HG03196 (cell line): ENCODE results near the gene C19orf25.
"Not testable (repeated sequence)": the region's sequence is repeated elsewhere in the genome, so short reads cannot be mapped to it uniquely, and the experiment has no call there.

Experiments used
- ATAC-seq: cut with Tn5 transposase; IDR thresholded peaks from one replicate; pipeline ENCODE4 v1.9.1; 2021; ENCODE audit not compliant: unreplicated experiment

The C19orf25 gene

DNA sequence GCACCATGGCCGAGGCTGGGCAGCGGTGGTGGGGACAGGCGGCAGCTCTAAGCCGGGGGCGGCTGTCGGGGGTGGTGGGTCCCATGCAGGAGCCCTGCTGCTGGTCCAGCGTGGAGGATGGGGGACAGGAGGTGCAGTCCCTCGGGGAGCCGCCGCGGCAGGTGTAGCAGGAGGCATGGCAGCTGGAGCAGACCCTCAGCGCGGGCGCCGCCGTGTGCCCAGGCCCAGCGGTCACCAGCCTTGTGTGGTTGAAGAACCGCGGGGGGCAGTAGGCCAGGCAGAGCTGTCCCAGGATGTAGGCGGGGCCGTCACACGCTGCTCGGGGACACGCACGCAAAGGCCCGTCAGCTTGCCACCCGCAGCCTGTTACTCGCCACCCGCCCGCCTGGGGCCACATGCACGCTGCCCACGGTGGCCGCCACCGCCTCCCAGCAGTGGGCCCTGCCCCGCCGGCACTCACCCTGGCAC is 2.9 kb upstream of the C19orf25 start:
- ATAC-seq: no peak

DNA sequence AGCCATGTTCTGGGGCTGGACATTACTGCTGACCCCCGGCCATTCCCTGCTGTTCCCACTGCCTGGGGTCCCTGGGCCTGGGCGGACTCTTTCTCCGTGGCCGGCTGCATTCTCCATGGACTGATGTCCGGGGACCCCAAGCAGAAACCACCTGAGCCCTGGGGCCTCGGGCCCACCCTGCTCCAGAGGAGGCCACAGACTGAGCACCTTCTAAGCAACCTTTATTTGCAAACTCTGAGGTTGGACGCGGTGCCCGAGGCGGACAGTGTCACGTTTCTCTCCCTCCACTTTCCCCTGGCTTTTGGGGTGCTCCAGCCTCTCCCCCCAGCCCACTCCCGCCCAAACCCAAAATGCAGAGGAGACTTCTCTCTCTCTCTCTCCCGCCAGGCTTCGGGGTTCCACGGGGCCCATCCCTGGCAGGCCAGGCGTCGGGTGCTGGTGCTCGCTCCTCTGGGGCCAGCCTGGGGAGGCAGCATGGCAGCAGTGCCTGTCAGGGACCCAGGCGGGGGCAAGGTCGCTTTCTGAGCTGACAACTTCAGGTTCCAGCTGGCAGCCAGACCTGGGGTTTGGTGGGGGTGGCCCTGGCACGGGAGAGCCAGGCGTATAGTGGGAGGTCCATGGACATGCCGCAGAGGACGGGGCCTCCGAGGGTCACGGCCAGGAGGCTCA is 2.3 kb upstream of the C19orf25 start:
- ATAC-seq: no peak

DNA sequence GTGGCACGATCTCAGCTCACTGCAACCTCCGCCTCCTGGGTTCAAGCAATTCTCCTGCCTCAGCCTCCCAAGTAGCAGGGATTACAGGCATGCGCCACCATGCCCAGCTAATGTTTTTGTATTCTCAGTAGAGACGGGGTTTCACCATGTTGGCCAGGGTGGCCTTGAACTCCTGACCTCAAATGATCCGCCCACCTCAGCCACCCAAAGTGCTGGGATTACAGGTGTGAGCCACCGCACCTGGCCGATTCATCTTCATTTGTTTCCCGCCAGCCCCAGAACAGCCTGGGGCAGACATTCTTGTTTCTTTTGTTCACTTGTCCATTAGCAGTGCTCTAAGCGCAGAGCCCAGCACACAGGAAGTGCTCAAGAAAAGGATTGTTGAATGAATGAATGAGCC is 2.0 kb downstream of the C19orf25 start:
- not testable (repeated sequence) for ATAC-seq

DNA sequence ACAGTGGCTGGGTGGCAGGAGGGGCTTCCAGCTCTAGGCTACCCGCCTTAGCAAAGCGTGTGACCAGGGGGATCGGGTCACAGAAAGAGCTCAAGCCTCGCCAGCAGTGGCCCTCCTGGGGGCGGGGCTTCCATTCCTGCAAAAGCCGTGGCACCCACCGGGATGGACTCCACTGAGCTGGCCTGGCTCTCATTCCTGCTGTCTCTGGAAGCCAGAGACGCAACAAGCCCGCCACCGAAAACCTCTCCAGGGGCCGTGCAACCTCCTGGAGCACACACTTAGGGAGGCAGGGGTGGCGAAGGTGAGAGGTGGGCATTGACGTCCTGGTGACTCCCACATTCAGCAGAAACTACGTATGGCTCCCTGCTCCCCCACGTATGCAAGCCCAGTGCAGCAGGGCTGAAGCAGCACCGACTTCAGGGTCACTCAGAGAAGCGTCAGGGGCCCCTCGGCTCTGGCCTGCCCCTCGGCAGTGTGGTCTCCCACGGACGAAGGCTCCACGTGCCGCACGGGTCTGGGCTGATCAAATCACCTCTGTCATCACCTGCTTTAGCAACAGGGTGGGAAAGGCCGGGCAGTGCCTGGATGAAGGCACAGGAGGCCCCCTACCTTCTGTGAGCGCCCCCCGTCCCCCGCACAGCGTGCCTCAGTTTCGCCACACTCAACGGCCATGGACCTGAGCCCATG is 3.1 kb downstream of the C19orf25 start:
- no peak for ATAC-seq

DNA sequence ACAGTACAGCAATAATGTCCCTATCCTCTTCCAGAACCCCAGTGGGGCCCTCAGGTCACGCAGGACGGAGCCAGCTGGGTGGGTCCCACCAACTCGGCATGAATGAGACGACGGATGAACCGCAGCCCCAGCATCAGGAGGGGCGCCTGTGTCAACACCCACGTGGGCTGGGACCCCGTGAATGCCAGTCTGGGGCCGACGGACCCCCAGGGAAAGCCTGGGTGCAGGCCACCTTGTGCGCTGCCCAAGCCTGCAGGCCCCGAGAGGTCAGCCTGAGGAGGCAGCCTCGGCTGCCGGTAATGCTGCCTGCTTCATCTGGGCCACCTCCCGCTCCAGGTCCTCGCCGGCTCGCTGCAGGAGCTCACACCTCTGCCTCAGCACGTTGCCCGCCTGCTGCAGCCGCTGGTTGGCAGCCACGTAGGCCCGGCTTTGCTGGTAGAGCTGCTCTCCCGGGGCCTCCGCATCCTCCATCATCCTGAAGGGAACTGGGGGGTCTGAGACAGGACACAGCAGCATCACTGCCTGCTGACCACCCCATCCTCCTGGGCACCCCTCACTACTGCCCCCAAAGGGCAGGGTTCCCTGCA is 4.2 kb downstream of the C19orf25 start:
- no peak for ATAC-seq

DNA sequence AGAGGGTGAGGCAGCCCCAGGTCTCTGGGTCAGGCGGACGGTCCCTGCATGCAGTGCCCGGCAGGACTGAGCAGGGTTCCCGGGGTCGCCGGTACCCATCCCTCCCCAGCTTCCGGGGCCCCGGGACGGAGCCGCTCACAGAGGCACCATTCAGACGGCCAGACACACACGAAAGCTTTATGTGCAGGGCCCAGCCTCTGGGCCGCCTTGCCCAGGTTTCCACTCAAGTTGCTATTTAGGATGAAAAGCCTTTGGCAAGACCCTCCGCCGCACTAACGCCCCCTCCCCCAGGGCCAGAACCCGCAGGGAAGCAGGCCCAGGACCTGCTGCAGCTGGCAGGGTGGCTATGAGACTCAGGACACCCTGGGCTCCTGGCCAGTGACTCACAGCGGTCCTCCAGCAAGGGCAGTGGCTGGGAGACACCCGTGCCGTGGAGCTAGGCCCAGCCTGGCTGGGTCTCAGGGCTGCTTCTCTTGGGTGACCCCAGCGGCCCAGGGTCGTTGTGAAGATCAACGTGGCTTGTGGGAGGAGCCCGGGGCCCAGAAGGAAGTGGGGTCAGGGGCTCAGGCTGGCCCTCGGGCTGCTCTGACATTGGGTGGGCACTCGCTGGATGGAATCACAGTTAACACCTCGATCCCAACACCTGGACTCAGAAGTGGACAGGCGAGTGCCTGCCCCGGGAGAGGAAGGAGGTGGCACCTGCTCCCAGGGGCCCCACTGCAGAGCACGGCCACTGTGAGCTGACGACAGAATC is 4.8 kb downstream of the C19orf25 start:
- ATAC-seq: no peak

DNA sequence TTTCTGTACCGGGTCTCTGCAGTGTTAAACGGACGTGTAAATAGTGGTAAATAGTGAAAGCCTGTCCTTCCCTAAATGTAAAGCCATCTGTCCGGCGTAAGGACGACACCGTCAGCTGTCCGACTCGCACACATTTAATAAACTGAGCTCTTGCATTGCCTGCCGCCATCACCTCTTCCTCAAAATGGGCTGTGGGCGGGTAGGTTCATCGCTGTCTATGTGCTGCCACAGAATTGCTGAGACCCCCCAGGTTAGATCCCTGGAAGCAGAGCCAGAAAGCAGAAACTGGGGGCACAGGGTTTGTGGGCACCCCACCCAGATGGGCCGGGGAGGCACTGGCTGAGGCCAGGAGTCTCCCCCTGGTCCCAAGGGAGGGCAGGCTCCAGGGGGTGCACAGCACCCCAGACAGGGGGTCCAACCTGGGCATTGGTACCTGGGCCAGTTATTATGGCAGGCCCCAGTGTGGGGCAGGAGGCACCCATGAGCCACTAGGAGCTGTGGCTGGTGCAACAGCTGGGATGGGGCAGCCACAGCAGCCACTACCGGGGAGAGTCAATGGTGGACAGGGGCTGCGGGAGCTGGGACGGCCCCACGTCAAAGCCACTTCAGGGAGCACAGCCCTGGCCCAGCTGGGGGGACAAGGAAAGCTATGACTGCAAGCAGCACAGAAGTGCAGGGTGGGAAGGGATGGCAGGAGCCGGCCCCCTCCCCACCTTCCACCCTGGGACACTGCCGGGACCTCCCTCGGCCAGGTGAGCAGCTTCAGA is 5.7 kb downstream of the C19orf25 start:
- no peak for ATAC-seq

DNA sequence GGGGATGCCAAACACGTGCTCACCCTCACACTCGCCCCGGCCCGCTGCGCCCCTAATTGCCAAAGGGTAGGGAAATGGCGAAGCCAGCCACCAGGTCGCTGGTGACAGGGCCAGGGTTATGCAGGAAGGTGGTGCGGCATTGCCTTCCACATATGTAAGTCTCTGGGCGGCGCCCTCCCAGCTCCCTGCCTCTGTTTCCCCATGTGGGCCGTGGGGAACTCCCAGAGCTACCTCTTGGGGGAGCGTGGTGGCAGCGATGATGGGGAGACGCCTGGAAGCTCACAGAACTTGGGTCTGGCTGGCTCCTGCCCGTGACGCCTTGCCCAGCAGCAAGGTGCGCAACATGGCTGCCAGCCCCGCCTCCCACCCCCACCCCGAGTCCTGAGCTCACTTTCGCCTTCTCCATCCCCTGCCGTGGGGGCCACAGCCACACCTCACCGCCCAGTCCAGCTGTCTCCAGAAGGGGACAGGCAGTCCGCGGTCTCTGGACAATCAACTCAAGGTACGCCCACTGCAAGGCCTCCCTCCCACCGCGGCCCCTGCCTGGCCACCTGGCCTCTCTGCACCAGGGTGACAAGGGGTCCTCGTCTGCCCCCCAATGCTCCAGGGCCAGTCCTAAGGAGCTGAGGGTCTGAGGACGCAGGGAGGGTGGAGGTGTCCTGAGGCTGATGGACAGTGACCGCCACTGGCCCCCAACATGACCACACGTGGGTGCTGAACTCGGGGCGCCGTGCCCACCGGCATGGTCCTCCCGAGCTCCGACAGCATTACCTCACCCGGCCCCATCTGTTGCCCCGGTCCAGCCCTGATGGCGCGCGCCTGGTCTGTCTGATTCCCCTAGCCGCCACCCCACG is 6.6 kb downstream of the C19orf25 start:
- ATAC-seq: no peak

DNA sequence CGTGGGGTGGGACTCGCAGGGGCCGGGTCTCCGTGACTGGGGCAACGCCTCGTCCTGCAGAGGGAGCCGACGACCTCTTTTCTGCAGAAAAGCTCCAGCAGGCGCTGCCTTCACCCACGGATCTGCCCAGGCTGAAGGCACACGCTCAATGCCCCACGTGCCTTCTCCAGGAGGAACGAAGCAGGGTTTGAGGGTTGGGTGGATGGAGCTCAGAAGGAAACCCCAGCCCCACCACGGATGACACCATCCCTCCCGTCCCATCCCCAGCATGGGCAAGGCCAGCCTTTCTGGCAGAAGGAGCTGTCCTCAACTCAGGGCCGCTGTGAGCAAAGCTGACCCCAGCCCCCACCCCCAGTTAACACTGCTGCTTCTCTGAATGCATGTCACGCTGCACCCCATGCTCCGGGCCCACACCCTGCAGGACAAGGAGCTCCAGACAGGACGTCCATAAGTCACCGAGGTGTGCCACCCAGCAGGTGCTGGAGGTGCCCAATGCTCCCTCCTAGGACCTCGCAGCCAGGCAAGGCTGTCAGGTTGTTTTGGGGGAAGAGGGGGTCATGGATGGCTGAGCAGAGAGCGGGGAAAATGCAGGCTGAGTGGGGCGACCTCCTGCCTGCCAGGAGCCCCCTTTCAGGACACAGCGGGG is 7.4 kb downstream of the C19orf25 start:
- ATAC-seq: no peak

DNA sequence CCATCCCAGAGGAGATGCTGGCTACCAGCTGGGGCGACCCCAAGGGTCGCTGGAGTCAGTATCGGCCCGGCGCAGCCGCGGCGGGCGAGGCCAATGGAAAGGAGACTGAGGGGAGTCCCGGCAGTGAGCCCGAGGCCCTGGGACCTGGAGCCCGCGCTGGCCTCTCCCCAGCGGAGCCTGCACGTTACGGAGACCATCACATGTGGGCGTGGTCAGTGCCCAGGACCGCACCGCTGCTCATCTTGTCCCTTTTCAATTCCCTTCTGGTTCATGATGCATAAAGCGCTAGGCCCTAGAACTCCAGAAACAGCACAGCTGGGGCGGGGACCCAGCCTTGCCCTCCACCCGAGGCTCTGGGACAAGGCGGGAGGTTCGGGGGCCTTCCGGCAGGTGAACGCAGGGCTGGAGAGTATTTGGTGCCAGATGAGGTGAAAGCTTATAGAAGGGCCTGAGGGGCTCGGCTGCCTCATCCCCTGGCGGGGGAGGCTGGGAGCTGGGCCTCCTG is 8.0 kb downstream of the C19orf25 start:
- no peak for ATAC-seq

DNA sequence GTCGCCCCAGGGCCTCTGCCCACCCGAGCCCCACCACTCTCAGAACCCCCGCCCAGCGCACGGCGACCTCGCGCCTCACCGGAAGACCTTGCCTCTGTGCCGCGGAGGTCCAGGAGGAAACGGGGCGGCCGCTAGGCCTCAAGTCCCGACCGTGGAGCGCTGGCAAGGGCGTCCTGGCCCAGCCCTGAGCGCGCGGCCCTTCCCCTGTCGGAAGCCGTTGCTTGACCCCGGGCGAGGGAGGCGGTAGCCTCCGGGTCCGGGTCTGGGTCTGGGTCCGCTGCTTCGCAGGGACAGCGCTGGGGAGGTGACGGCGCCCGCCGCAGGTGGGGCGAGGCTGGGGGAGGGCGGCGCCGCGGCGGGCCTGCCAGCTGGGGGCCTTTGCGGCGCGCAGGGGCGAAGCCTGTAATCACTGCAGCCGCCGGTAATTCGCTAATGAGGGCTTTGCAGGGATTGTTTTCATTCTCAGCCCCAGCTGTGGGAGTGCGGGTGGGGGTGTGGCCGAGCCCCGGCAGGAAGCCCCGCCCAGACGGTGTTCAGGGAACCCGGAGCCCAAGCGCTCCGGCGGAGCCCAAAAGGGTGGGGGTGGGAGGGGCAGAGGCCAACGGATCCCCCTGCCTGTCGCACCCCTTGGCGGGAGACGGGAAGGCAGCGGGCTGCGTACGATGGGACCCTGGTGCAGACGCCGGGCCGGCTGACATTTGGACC is 8.6 kb downstream of the C19orf25 start:
- ATAC-seq: no peak

DNA sequence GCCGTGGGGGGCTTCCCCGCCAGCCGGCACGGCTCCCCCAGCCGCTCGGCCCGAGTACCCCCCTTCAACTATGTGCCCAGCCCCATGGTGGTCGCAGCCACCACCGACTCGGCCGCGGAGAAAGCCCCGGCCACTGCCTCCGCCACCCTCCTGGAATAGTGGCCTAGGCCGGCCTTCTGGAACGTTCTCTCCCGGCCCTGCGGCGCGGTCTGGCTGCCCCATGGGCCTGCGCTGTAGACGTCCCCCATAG is 9.0 kb downstream of the C19orf25 start:
- no peak for ATAC-seq

DNA sequence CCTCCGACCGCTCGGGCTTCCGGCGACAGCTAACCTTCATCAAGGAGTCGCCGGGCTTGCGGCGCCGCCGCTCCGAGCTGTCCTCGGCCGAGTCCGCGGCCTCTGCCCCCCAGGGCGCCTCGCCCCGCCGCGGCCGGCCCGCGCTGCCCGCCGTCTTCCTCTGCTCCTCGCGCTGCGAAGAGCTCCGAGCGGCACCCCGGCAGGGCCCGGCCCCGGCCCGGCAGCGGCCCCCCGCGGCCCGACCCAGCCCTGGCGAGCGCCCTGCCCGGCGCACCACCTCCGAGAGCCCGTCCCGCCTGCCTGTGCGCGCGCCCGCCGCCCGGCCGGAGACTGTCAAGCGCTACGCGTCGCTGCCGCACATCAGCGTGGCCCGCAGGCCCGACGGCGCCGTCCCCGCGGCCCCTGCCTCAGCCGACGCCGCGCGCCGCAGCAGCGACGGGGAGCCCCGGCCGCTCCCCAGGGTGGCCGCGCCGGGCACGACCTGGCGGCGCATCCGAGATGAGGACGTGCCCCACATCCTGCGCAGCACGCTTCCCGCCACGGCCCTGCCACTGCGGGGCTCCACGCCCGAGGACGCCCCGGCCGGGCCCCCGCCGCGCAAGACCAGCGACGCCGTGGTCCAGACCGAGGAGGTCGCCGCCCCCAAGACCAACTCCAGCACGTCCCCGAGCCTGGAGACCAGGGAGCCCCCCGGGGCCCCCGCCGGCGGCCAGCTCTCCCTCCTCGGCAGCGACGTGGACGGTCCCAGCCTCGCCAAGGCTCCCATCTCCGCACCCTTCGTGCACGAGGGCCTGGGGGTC is 9.6 kb downstream of the C19orf25 start:
- no peak for ATAC-seq

DNA sequence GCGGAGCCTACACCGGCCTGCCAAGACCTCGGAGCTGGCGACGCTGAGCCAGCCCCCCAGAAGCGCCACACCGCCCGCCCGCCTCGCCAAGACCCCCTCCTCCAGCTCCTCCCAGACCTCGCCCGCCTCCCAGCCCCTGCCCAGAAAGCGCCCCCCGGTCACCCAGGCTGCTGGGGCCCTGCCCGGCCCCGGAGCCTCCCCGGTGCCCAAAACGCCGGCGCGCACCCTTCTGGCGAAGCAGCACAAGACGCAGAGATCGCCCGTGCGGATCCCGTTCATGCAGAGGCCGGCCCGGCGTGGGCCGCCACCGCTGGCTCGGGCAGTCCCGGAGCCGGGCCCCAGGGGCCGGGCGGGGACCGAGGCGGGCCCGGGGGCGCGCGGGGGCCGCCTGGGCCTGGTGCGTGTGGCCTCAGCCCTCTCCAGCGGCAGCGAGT is 10.2 kb downstream of the C19orf25 start:
- no peak for ATAC-seq

DNA sequence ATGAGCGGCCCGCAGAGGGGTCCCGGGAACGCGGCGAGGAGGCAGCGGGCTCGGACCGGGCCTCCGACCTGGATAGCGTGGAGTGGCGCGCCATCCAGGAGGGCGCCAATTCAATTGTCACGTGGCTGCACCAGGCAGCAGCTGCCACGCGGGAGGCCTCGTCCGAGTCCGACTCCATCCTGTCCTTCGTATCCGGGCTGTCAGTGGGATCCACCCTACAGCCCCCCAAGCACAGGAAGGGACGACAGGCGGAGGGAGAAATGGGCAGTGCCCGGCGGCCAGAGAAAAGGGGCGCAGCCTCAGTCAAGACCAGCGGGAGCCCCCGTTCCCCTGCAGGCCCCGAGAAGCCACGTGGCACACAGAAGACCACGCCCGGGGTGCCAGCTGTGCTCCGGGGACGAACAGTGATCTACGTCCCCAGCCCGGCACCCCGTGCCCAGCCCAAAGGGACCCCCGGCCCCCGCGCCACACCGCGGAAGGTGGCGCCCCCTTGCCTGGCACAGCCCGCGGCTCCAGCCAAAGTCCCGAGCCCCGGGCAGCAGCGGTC is 10.7 kb downstream of the C19orf25 start:
- no peak for ATAC-seq

DNA sequence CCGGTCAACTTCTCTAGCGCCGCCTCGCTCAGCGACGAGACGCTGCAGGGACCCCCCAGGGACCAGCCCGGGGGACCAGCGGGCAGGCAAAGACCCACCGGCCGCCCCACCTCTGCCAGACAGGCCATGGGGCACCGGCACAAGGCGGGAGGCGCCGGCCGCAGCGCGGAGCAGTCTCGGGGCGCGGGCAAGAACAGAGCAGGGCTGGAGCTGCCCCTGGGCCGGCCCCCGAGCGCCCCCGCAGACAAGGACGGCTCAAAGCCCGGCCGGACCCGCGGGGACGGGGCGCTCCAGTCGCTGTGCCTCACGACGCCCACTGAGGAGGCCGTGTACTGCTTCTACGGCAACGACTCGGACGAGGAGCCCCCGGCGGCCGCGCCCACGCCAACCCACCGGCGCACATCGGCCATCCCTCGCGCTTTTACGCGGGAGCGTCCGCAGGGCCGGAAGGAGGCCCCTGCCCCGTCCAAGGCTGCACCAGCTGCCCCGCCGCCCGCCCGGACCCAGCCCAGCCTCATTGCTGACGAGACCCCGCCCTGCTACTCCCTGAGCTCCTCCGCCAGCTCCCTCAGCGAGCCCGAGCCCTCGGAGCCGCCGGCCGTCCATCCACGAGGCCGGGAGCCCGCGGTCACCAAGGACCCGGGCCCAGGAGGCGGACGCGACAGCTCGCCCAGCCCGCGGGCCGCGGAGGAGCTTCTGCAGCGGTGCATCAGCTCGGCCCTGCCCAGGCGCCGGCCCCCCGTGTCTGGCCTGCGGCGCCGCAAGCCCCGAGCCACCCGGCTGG is 11.3 kb downstream of the C19orf25 start:
- no peak for ATAC-seq

DNA sequence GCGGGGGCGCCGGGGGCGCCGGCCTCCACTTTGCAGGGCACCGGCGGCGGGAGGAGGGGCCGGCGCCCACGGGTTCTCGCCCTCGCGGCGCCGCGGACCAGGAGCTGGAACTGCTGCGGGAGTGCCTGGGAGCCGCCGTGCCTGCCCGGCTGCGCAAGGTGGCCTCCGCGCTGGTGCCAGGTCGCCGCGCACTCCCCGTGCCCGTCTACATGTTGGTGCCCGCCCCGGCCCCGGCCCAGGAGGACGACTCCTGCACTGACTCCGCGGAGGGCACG is 11.9 kb downstream of the C19orf25 start:
- ATAC-seq: no peak
